Chondrocyte (in vitro differentiated cells): ENCODE results near the gene TYMS. TPM values are rescaled to one million over a fixed set of nuclear protein-coding genes. Genes with fewer than 3 reads are reported as not detected.
"Not testable (repeated sequence)": the region's sequence is repeated elsewhere in the genome, so short reads cannot be mapped to it uniquely, and the experiment has no call there.

Experiments
- DNase-seq: peaks from one replicate; pipeline ENCODE4 v3.0.0; 2021; ENCODE audit warnings: mixed read lengths, low spot score
- H3K27ac Mint-ChIP-seq: one replicate; pipeline ENCODE4 v1.8.0; 2021; ENCODE audit warnings: mild to moderate bottlenecking, moderate library complexity, mixed read lengths; ENCODE audit not compliant: unreplicated experiment
- H3K27me3 Mint-ChIP-seq: 2 replicates; pipeline ENCODE4 v1.8.0; 2021; ENCODE audit warnings: low read depth, mixed read lengths
- H3K36me3 Mint-ChIP-seq: 2 replicates; pipeline ENCODE4 v1.8.0; 2021; ENCODE audit warnings: low read depth, mixed read lengths
- H3K4me1 Mint-ChIP-seq: 2 replicates; pipeline ENCODE4 v1.8.0; 2021; ENCODE audit warnings: low read depth, mild to moderate bottlenecking, mixed read lengths
- H3K4me3 Mint-ChIP-seq: one replicate; pipeline ENCODE4 v1.8.0; 2021; ENCODE audit warnings: mild to moderate bottlenecking, moderate library complexity, mixed read lengths; ENCODE audit not compliant: unreplicated experiment
- H3K9me3 Mint-ChIP-seq: 2 replicates; pipeline ENCODE4 v1.8.0; 2021; ENCODE audit warnings: low read depth, mixed read lengths
- total RNA-seq: library from RNA; stranded (reverse); gene quantifications from 3 replicates; pipeline ENCODE4 v1.2.1, GENCODE V29; 2021
- TF ChIP-seq, protein P1 (sequence below): fragments of 200-600 bp; sonication (generic); IDR thresholded peaks from 2 replicates; pipeline ENCODE4 v1.5.0; 2021; ENCODE audit warnings: antibody characterized with exemption, mild to moderate bottlenecking, moderate library complexity

TYMS gene
- total RNA-seq, 1 donor from 2014 or later: 25.1 TPM

DNA sequence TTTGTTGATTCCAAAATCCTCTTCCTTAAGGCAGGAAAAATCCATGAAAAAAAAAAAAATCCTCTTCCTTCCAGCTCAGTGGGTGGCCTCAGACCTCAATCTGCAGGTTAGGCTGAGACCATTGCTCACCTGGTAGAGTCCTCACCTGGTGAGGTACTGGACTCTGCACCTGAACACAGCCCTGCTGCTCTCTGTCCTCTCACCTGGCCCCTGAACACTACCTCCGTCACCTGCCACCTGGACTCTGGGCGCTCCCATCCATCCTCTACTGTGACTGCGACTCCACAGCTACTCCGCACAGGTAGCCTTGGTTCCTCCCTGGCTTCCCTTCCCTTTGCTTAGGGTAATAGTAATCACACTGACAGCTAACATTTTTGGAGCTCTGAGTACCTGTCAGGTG is 22.1 kb downstream of the TYMS start:
- Mint-ChIP-seq H3K27me3 (no peaks in the 10 kb centered on the region), H3K4me3 (no peak overlapping the region)

GRCh38 chr18:680392-680791 is 22.9 kb downstream of the TYMS start:
- no peaks in the 10 kb centered on the region for H3K27me3 Mint-ChIP-seq

More for the DNA sequence above, 22.1 kb downstream of the TYMS start:
- no peaks in the 10 kb centered on the region for H3K4me1 Mint-ChIP-seq
- H3K27ac Mint-ChIP-seq: no peak overlapping the region
- TF ChIP-seq, protein P1, sequence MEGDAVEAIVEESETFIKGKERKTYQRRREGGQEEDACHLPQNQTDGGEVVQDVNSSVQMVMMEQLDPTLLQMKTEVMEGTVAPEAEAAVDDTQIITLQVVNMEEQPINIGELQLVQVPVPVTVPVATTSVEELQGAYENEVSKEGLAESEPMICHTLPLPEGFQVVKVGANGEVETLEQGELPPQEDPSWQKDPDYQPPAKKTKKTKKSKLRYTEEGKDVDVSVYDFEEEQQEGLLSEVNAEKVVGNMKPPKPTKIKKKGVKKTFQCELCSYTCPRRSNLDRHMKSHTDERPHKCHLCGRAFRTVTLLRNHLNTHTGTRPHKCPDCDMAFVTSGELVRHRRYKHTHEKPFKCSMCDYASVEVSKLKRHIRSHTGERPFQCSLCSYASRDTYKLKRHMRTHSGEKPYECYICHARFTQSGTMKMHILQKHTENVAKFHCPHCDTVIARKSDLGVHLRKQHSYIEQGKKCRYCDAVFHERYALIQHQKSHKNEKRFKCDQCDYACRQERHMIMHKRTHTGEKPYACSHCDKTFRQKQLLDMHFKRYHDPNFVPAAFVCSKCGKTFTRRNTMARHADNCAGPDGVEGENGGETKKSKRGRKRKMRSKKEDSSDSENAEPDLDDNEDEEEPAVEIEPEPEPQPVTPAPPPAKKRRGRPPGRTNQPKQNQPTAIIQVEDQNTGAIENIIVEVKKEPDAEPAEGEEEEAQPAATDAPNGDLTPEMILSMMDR: no peak
- no peaks in the 10 kb centered on the region for H3K9me3 Mint-ChIP-seq
- no peak for DNase-seq
- peaks cover 9% of the 10 kb centered on the region for H3K36me3 Mint-ChIP-seq

GRCh38 chr18:681985-682384 is 24.5 kb downstream of the TYMS start:
- Mint-ChIP-seq H3K27ac (no peak overlapping the region), H3K27me3 (no peaks in the 10 kb centered on the region), H3K4me1 (no peaks in the 10 kb centered on the region), H3K9me3 (no peaks in the 10 kb centered on the region), H3K4me3 (no peak overlapping the region), H3K36me3 (peaks cover 8% of the 10 kb centered on the region)
- DNase-seq: no peak
- TF ChIP-seq, protein P1: no peak

More at GRCh38 chr18:680392-680791, 22.9 kb downstream of the TYMS start:
- H3K9me3 Mint-ChIP-seq: no peaks in the 10 kb centered on the region
- no peak overlapping the region for H3K27ac Mint-ChIP-seq
- TF ChIP-seq, protein P1: no peak
- H3K4me3 Mint-ChIP-seq: no peak overlapping the region
- peaks cover 6% of the 10 kb centered on the region for H3K36me3 Mint-ChIP-seq
- no peak for DNase-seq
- H3K4me1 Mint-ChIP-seq: no peaks in the 10 kb centered on the region

DNA sequence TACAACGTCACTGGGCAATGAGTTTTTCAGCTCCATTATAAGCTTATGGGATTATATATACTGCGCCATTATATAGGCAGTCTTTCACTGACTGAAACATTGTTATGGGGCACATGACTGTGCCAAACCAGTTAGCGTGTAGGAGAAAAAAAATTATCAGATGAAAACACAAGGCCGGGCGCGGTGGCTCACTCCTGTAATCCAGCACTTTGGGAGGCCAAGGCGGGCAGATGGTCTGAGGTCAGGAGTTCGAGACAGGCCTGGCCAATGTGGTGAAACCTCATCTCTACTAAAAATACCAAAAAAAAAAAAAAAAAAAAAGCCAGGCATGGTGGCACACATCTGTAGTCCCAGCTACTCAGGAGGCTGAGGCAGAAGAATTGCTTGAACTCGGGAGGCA is 25.0 kb downstream of the TYMS start:
- not testable (repeated sequence) for H3K9me3 Mint-ChIP-seq

DNA sequence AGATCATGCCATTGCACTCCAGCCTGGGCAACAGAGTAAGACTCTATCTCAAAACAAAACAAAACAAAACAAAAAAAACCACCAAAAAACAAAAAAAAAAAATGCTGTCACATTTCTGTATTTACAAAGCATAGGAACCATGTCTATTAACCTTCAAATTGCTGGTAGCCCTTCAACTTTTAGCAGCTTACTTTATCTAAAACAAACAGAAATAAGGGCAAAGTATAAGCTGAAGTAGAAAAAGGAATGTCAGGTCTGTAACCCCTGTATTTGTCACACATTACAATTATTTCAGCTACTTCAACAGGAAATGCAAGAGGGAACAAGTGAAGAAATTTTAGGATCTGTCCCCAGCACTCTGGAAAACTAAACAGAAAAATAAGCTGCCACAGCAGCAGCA is 25.4 kb downstream of the TYMS start:
- H3K36me3 Mint-ChIP-seq: peaks cover 9% of the 10 kb centered on the region
- no peaks in the 10 kb centered on the region for H3K4me1 Mint-ChIP-seq
- TF ChIP-seq, protein P1: no peak

More for the DNA sequence above, 25.0 kb downstream of the TYMS start:
- H3K4me1 Mint-ChIP-seq, H3K36me3 Mint-ChIP-seq, H3K4me3 Mint-ChIP-seq, DNase-seq, H3K27ac Mint-ChIP-seq, H3K27me3 Mint-ChIP-seq: not testable (repeated sequence)

GRCh38 chr18:683531-683930 is 26.1 kb downstream of the TYMS start:
- H3K36me3 Mint-ChIP-seq: peaks cover 9% of the 10 kb centered on the region
- no peaks in the 10 kb centered on the region for H3K27me3 Mint-ChIP-seq
- no peaks in the 10 kb centered on the region for H3K9me3 Mint-ChIP-seq
- DNase-seq: no peak
- TF ChIP-seq, protein P1: no peak
- H3K27ac Mint-ChIP-seq: no peak overlapping the region
- H3K4me3 Mint-ChIP-seq: no peak overlapping the region
- no peaks in the 10 kb centered on the region for H3K4me1 Mint-ChIP-seq

More for the DNA sequence above, 25.4 kb downstream of the TYMS start:
- DNase-seq: no peak
- H3K9me3 Mint-ChIP-seq: no peaks in the 10 kb centered on the region
- no peak overlapping the region for H3K27ac Mint-ChIP-seq
- H3K4me3 Mint-ChIP-seq: no peak overlapping the region
- H3K27me3 Mint-ChIP-seq: no peaks in the 10 kb centered on the region
